PFSK-1 (cell line): Measurements from ENCODE around the gene TACC3.

ENCODE experiments used
- FOXP2 ChIP-seq: optimal IDR thresholded peaks from 2 replicates; pipeline ENCODE3; 2011; ENCODE audit warnings: borderline replicate concordance, control low read depth, inconsistent platforms; ENCODE audit not compliant: insufficient read depth; ENCODE audit errors: extremely low read length, extremely low read depth
- POLR2AphosphoS5 ChIP-seq: IDR thresholded peaks from 2 replicates; pipeline ENCODE4 v1.6.1; 2012; ENCODE audit warnings: low read depth, mild to moderate bottlenecking, control low read depth, low read length, moderate library complexity
- REST ChIP-seq, 2 experiments: IDR thresholded peaks; 2 replicates each; pipeline versions ENCODE4 v1.6.1 to v1.8.0; 2011 to 2012; ENCODE audit warnings: low read depth in 2 of 2, low read length in 2 of 2, control low read depth in 1 of 2, inconsistent platforms in 1 of 2, mild to moderate bottlenecking in 1 of 2, moderate library complexity in 1 of 2; ENCODE audit not compliant: insufficient read depth in 1 of 2
- SIN3A ChIP-seq: IDR thresholded peaks from 2 replicates; pipeline ENCODE4 v1.6.1; 2012; ENCODE audit warnings: mild to moderate bottlenecking, low read length, moderate library complexity, borderline replicate concordance; ENCODE audit not compliant: insufficient read depth
- TAF1 ChIP-seq: IDR thresholded peaks from 2 replicates; pipeline ENCODE4 v1.6.1; 2012; ENCODE audit warnings: low read length, control low read depth, borderline replicate concordance; ENCODE audit not compliant: insufficient read depth

TACC3 gene

GRCh38 chr4:1728061-1728980, 7.0 kb downstream of the TACC3 start:
- no peak for TF ChIP-seq TAF1
- no peak for TF ChIP-seq POLR2AphosphoS5
- TF ChIP-seq REST (IDR thresholded peaks at IDR 0.05; ENCODE audit: insufficient read depth in 1 of 2, low read depth in 2 of 2, low read length in 2 of 2) = no peak
- no peak for TF ChIP-seq SIN3A
- TF ChIP-seq FOXP2 = no peak

- TF ChIP-seq TAF1 = no peak
- TF ChIP-seq FOXP2 = no peak
- TF ChIP-seq REST (IDR thresholded peaks at IDR 0.05; ENCODE audit: insufficient read depth in 1 of 2, low read depth in 2 of 2, low read length in 2 of 2) = no peak
- TF ChIP-seq POLR2AphosphoS5 = no peak
- no peak for TF ChIP-seq SIN3A
These were observed 9.3 kb downstream of the TACC3 start for GRCh38 chr4:1730532-1731135.

GRCh38 chr4:1731180-1731579, 9.9 kb downstream of the TACC3 start:
- TF ChIP-seq TAF1 (no peak), REST (IDR thresholded peaks at IDR 0.05; ENCODE audit: insufficient read depth in 1 of 2, low read depth in 2 of 2, low read length in 2 of 2) (no peak), FOXP2 (no peak)

- TF ChIP-seq FOXP2 (no peak), SIN3A (no peak), TAF1 (no peak), REST (IDR thresholded peaks at IDR 0.05; ENCODE audit: insufficient read depth in 1 of 2, low read depth in 2 of 2, low read length in 2 of 2) (no peak), POLR2AphosphoS5 (no peak)
These were observed 11.6 kb downstream of the TACC3 start for GRCh38 chr4:1732911-1733310.
